Muscle layer of duodenum (tissue), 2 donors: ENCODE results near the gene ERBB2.
"Not testable (repeated sequence)": the region's sequence is repeated elsewhere in the genome, so short reads cannot be mapped to it uniquely, and the experiment has no call there.

Experiments used
- H3K27ac ChIP-seq: one replicate; pipeline ENCODE4 v1.7.0; 2013; ENCODE audit warnings: mild to moderate bottlenecking, low read length
- H3K27me3 ChIP-seq: one replicate; pipeline ENCODE4 v1.7.0; 2013; ENCODE audit warnings: low read depth, mild to moderate bottlenecking, control low read depth, low read length
- H3K36me3 ChIP-seq, 2 donors: one replicate each; pipeline ENCODE4 v1.7.0; 2013; ENCODE audit warnings: low read length in 2 of 2, control low read depth in 1 of 2, mild to moderate bottlenecking in 1 of 2; ENCODE audit not compliant: insufficient read depth in 2 of 2, control insufficient read depth in 1 of 2
- H3K4me1 ChIP-seq, 2 donors: one replicate each; pipeline ENCODE4 v1.7.0; 2013; ENCODE audit warnings: low read length in 2 of 2, mild to moderate bottlenecking in 2 of 2, control low read depth in 1 of 2, moderate library complexity in 1 of 2; ENCODE audit not compliant: insufficient read depth in 2 of 2, control insufficient read depth in 1 of 2
- H3K4me3 ChIP-seq, 2 donors: one replicate each; pipeline ENCODE4 v1.7.0; 2013; ENCODE audit warnings: low read length in 2 of 2, low read depth in 1 of 2, mild to moderate bottlenecking in 1 of 2
- H3K9me3 ChIP-seq, 2 donors: one replicate each; pipeline ENCODE4 v1.7.0; 2013; ENCODE audit warnings: low read length in 2 of 2, control low read depth in 1 of 2, mild to moderate bottlenecking in 1 of 2; ENCODE audit not compliant: control insufficient read depth in 1 of 2
- donor health status: healthy.

Gene ERBB2

GRCh38 chr17:39724731-39725130 lies 24.9 kb downstream of the ERBB2 start:
- H3K4me1 ChIP-seq, result peaks cover 0 to 6% of the 10 kb centered on the region in 2 donors
- H3K36me3 ChIP-seq, result peaks cover 29 to 40% of the 10 kb centered on the region in 2 donors
- no peak overlapping the region for H3K27ac ChIP-seq
- H3K4me3 ChIP-seq, result no peak overlapping the region
- H3K9me3 ChIP-seq, result no peaks in the 10 kb centered on the region
- H3K27me3 ChIP-seq, result no peaks in the 10 kb centered on the region

GRCh38 chr17:39725923-39726322 lies 26.1 kb downstream of the ERBB2 start:
- not testable (repeated sequence) for H3K27me3 ChIP-seq, H3K4me1 ChIP-seq, H3K27ac ChIP-seq, H3K9me3 ChIP-seq, H3K4me3 ChIP-seq
- peaks cover 22 to 31% of the 10 kb centered on the region in 2 donors for H3K36me3 ChIP-seq

- Histone ChIP-seq H3K4me1 (peaks cover 0 to 8% of the 10 kb centered on the region in 2 donors), H3K9me3 (no peaks in the 10 kb centered on the region), H3K4me3 (no peak overlapping the region), H3K27me3 (no peaks in the 10 kb centered on the region), H3K27ac (no peak overlapping the region), H3K36me3 (peaks cover 22 to 31% of the 10 kb centered on the region in 2 donors)
These were observed 26.8 kb downstream of the ERBB2 start for GRCh38 chr17:39726617-39727016.

- Histone ChIP-seq H3K27ac (no peak overlapping the region), H3K27me3 (no peaks in the 10 kb centered on the region), H3K9me3 (no peaks in the 10 kb centered on the region), H3K36me3 (peaks cover 22 to 31% of the 10 kb centered on the region in 2 donors), H3K4me1 (peaks cover 0 to 8% of the 10 kb centered on the region in 2 donors), H3K4me3 (no peak overlapping the region)
These were observed 27.7 kb downstream of the ERBB2 start for GRCh38 chr17:39727556-39727955.

- H3K9me3 ChIP-seq, result no peaks in the 10 kb centered on the region
- H3K4me1 ChIP-seq, result peaks cover 0 to 8% of the 10 kb centered on the region in 2 donors
- H3K36me3 ChIP-seq, result peaks cover 22 to 24% of the 10 kb centered on the region in 2 donors
- peak overlapping the region; percentile 73 to 91 for H3K4me3 ChIP-seq
- H3K27ac ChIP-seq, result peak overlapping the region; percentile 83
- no peaks in the 10 kb centered on the region for H3K27me3 ChIP-seq
These were observed 29.5 kb downstream of the ERBB2 start for GRCh38 chr17:39729280-39729851.

- H3K27ac ChIP-seq, result peak within 1 kb of the TSS; percentile 83
- peaks cover 17 to 22% of the 10 kb centered on the region in 2 donors for H3K36me3 ChIP-seq
- no peaks in the 10 kb centered on the region for H3K9me3 ChIP-seq
- peaks cover 0 to 8% of the 10 kb centered on the region in 2 donors for H3K4me1 ChIP-seq
- H3K27me3 ChIP-seq, result no peaks in the 10 kb centered on the region
- H3K4me3 ChIP-seq, result peak within 1 kb of the TSS; percentile 73 to 91
These were observed 30.4 kb downstream of the ERBB2 start, which contains the start of gene MIEN1 for GRCh38 chr17:39730095-39730921. Gene MIEN1 (minus strand): TSS chr17:39730532. CDS start chr17:39730495, 37 bp downstream.

GRCh38 chr17:39732586-39732985 lies 32.7 kb downstream of the ERBB2 start:
- H3K4me1 ChIP-seq, result peaks cover 0 to 8% of the 10 kb centered on the region in 2 donors
- H3K27me3 ChIP-seq, result no peaks in the 10 kb centered on the region
- H3K9me3 ChIP-seq, result no peaks in the 10 kb centered on the region
- H3K4me3 ChIP-seq, result no peak overlapping the region
- no peak overlapping the region for H3K27ac ChIP-seq
- peaks cover 6 to 16% of the 10 kb centered on the region in 2 donors for H3K36me3 ChIP-seq

GRCh38 chr17:39735882-39736281 lies 36.0 kb downstream of the ERBB2 start:
- Histone ChIP-seq H3K27ac (no peak overlapping the region), H3K27me3 (peaks cover 5% of the 10 kb centered on the region), H3K9me3 (no peaks in the 10 kb centered on the region), H3K4me3 (no peak overlapping the region), H3K36me3 (no peaks in the 10 kb centered on the region), H3K4me1 (peaks cover 0 to 24% of the 10 kb centered on the region in 2 donors)

GRCh38 chr17:39736319-39737165 lies 36.7 kb downstream of the ERBB2 start:
- no peak overlapping the region for H3K4me3 ChIP-seq
- H3K27ac ChIP-seq, result no peak overlapping the region
- no peaks in the 10 kb centered on the region for H3K9me3 ChIP-seq
- H3K27me3 ChIP-seq, result peaks cover 5% of the 10 kb centered on the region
- peaks cover 0 to 24% of the 10 kb centered on the region in 2 donors for H3K4me1 ChIP-seq
- H3K36me3 ChIP-seq, result no peaks in the 10 kb centered on the region

GRCh38 chr17:39737206-39737759 lies 37.4 kb downstream of the ERBB2 start:
- Histone ChIP-seq H3K27me3 (peaks cover 5% of the 10 kb centered on the region), H3K4me1 (peaks cover 0 to 24% of the 10 kb centered on the region in 2 donors), H3K4me3 (peak overlapping the region in 1 of 2 donors; percentile 55), H3K36me3 (no peaks in the 10 kb centered on the region), H3K9me3 (no peaks in the 10 kb centered on the region), H3K27ac (peak overlapping the region; percentile 72)
